Measurements from ENCODE around the gene TBX10. TPM values are rescaled to one million over a fixed set of nuclear protein-coding genes. Genes with fewer than 3 reads are reported as not detected.

Gene TBX10
- total RNA-seq, 1 experiment from 2014 or later, result not detected

DNA sequence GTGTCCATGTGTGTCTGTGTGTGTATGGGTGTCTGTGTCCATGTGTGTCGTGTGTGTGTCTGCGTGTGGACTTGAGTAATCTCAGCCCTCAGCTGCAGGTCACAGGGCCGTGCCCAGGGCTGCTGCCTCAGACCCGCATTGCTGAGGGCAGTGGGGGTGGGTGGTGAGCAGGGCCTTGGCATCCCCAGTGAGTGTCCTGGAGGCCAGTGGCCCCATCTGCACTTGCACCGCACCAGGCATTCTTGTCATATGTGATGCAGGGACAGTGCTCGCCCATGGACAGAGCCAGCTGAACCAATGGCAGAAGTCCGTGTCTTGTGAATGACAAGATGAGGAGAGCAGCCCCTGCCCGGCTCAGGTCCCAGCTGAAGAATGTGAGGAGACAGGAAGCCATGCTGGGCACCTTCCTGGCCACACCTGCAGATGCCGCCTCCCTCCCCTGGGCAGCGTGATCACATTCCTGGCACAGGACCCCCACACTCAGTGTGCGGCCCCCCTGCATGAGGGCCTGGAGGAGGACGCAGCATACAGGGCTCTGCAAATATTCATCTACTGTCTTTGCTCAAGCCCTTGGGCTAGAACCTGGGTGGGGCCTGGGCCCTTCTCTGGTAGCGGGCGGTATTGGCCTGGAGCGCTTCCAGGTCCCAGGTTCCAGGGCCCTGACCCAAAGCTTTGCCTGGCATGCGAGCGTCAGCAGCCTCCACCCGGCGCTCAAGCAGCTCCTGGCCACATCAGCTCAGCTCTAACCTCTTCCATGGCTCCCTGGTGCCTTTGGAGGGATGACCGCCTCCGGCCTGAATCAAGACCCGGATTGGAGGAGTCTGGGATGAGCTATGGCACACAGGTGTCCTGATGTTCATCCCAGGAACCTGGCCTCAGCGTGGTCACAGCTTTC, 31.0 kb upstream of the TBX10 start:
- Histone ChIP-seq H3K9ac (ENCODE audit: low read length) (no peak overlapping the region), H4K20me1 (ENCODE audit: insufficient read depth) (no peaks in the 10 kb centered on the region), H3K9me3 (ENCODE audit: control insufficient read depth in 1 of 2, insufficient read depth in 1 of 2, low read depth in 1 of 2, low read length in 2 of 2) (no peaks in the 10 kb centered on the region; a peak in 1 of 4 replicates), H3K27ac (ENCODE audit: low read depth, low read length) (no peak overlapping the region), H2AFZ (ENCODE audit: low read depth, low read length, poor library complexity, severe bottlenecking) (no peak overlapping the region), H3K27me3 (ENCODE audit: insufficient read depth, low read length) (no peaks in the 10 kb centered on the region), H3K4me2 (ENCODE audit: low read length) (no peak overlapping the region), H3K4me1 (ENCODE audit: control insufficient read depth in 1 of 2, insufficient read depth in 2 of 2, low read length in 2 of 2) (peaks cover 8 to 16% of the 10 kb centered on the region in 2 experiments; a peak in 3 of 4 replicates), H3K9me2 (ENCODE audit: insufficient read depth) (no peaks in the 10 kb centered on the region), H3K36me3 (ENCODE audit: control insufficient read depth in 1 of 2, insufficient read depth in 2 of 2, low read length in 2 of 2) (no peaks in the 10 kb centered on the region), H3K79me2 (ENCODE audit: insufficient read depth, low read length) (no peaks in the 10 kb centered on the region), H3K4me3 (replicated peaks in 1 of 2; ENCODE audit: low read depth in 1 of 2, low read length in 2 of 2) (no peak overlapping the region)
- RAD21 ChIA-PET (ENCODE audit: low non-redundant PET in 1 of 2, low total read pairs in 2 of 2, uncharacterized antibody in 2 of 2, unreplicated experiment in 2 of 2), result no interaction called here
- ATAC-seq (no peak), DNase-seq (ENCODE audit: low read depth, low spot score) (no peak)
- POLR2A ChIA-PET, result interaction anchor here (0.6 kb wide), 1 partner anchor 19 kb away, joined by 5 read pairs; no protein-coding TSS in a partner anchor
- CTCF ChIA-PET, result no interaction called here
- BruUV-seq (replicated peaks), result no TSS peak
- TF ChIP-seq CTCF (IDR thresholded peaks at IDR 0.05 in 2 of 3, conservative IDR thresholded peaks at IDR 0.05 in 1 of 3; ENCODE audit: borderline replicate concordance in 1 of 3, insufficient read depth in 1 of 3, low read depth in 2 of 3, low read length in 2 of 3) (no peak), TCF7L2 (IDR thresholded peaks at IDR 0.05; ENCODE audit: borderline replicate concordance, extremely low read depth, insufficient read depth, insufficient read length) (no peak), ZFX (IDR thresholded peaks at IDR 0.05) (no peak), CEBPB (IDR thresholded peaks at IDR 0.05; ENCODE audit: low read depth) (no peak), ELF1 (IDR thresholded peaks at IDR 0.05; ENCODE audit: borderline replicate concordance, low read depth) (no peak), EGR1 (IDR thresholded peaks at IDR 0.05; ENCODE audit: low read depth) (no peak), FOSL1 (IDR thresholded peaks at IDR 0.05; ENCODE audit: low read depth) (no peak), POLR2A (IDR thresholded peaks at IDR 0.05; ENCODE audit: borderline replicate concordance, extremely low read depth, insufficient read depth, insufficient read length) (no peak)
- TF ChIP-seq, protein P1, sequence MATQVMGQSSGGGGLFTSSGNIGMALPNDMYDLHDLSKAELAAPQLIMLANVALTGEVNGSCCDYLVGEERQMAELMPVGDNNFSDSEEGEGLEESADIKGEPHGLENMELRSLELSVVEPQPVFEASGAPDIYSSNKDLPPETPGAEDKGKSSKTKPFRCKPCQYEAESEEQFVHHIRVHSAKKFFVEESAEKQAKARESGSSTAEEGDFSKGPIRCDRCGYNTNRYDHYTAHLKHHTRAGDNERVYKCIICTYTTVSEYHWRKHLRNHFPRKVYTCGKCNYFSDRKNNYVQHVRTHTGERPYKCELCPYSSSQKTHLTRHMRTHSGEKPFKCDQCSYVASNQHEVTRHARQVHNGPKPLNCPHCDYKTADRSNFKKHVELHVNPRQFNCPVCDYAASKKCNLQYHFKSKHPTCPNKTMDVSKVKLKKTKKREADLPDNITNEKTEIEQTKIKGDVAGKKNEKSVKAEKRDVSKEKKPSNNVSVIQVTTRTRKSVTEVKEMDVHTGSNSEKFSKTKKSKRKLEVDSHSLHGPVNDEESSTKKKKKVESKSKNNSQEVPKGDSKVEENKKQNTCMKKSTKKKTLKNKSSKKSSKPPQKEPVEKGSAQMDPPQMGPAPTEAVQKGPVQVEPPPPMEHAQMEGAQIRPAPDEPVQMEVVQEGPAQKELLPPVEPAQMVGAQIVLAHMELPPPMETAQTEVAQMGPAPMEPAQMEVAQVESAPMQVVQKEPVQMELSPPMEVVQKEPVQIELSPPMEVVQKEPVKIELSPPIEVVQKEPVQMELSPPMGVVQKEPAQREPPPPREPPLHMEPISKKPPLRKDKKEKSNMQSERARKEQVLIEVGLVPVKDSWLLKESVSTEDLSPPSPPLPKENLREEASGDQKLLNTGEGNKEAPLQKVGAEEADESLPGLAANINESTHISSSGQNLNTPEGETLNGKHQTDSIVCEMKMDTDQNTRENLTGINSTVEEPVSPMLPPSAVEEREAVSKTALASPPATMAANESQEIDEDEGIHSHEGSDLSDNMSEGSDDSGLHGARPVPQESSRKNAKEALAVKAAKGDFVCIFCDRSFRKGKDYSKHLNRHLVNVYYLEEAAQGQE (IDR thresholded peaks at IDR 0.05; ENCODE audit: low read depth), result no peak
- intact Hi-C loops (cut with micrococcal nuclease), result no loop called here

Measured in HCT116 (cell line).